Mononuclear cell (primary cell): Measurements from ENCODE around the gene ARMS2. TPM values are rescaled to one million over a fixed set of nuclear protein-coding genes. Genes with fewer than 3 reads are reported as not detected.

ENCODE experiments used
- H3K27me3 ChIP-seq: 2 replicates; pipeline ENCODE4 v1.6.0; 2011; ENCODE audit warnings: low read length, control low read depth; ENCODE audit not compliant: insufficient read depth
- H3K4me1 ChIP-seq: 2 replicates; pipeline ENCODE4 v1.5.1; 2011; ENCODE audit warnings: mild to moderate bottlenecking, low read length, control low read depth; ENCODE audit not compliant: insufficient read depth
- H3K4me3 ChIP-seq: 2 replicates; pipeline ENCODE4 v1.5.1; 2011; ENCODE audit warnings: mild to moderate bottlenecking, low read length, moderate library complexity
- H3K9me3 ChIP-seq: 2 replicates; pipeline ENCODE4 v1.5.1; 2011; ENCODE audit warnings: low read depth, mild to moderate bottlenecking, control low read depth, low read length
- total RNA-seq: library from RNA; depleted of rRNA; stranded (reverse); fragments of >200 nt; gene quantifications from one replicate; pipeline ENCODE4 v1.2.3, GENCODE V29; 2012

ARMS2 gene
- total RNA-seq, 1 donor: not detected

DNA sequence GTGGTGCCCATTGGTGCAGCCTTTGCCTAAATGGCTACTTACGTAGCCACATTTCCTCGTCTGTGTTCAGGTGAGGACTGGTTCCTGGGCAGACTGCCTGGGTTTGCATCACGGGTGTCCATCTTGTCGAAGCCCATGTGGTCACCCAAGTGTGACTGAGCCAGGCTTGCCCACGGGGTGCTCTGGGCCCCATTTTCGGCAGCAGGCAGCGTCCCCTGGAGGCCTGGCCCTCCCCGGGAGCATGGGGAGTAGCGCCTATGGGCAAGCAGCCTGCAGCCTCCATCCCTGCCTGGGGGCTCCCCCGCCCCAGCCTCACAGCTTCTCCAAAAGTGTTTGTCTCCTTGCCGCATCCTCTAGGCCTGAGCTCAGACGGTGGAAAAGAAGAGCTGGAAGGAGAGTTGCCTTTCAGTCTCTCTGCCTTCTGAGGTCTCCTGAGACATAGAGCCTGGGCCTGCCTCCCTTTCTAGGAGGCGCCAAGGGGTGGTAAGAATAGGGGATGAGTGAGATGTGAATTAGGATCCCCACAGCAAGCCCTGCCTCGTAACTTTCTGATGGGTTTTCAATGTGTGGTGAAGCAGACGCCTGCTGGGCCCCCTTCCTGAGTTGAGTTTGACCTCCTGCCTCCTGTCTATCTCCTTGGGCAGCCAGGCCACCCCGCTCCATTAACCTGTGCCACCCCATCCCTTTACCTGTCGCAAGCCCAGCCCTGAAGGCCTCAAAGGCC is 49.6 kb downstream of the ARMS2 start:
- Histone ChIP-seq H3K4me3 (no peak overlapping the region), H3K4me1 (no peaks in the 10 kb centered on the region), H3K9me3 (no peaks in the 10 kb centered on the region), H3K27me3 (no peaks in the 10 kb centered on the region)

DNA sequence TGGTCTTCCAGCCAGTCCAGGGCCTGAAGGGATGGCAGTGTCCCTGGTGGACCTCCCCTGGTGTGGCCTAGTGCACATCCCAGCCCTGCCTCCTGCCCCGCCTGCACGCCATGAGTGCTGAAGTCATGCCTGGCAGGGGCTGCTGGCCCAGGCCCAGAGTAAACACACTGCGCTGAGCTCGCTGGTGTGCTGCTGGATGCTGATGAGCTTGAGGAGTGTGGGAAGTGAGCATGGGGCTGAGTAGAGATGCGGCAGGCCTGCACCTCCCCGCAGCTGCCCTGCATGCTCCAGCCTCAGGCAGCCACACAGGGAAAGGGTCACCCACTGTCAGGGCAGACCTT is 50.1 kb downstream of the ARMS2 start:
- Histone ChIP-seq H3K4me1 (no peaks in the 10 kb centered on the region), H3K4me3 (no peak overlapping the region), H3K9me3 (no peaks in the 10 kb centered on the region), H3K27me3 (no peaks in the 10 kb centered on the region)

DNA sequence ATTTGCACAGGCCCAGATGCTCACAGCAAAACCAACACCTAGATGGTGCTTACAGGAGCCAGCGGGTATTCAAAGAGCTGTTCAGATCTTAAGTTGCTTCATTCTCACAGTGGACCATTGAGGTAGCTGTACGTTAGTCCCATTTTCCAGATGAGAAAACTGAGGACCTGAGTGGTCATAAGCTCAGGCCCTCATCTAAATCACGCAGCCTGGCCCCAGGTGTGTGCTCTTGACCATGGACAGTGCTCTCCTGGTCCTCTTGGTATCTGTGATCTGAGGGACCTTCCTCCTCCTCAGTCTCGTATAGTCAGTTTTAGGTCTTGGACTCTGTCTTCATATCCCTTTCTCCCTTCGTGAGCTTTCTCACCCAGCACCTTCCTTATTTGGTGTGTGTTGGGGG is 50.6 kb downstream of the ARMS2 start:
- H3K4me1 ChIP-seq: no peaks in the 10 kb centered on the region
- no peaks in the 10 kb centered on the region for H3K9me3 ChIP-seq
- no peaks in the 10 kb centered on the region for H3K27me3 ChIP-seq
- H3K4me3 ChIP-seq: no peak overlapping the region

DNA sequence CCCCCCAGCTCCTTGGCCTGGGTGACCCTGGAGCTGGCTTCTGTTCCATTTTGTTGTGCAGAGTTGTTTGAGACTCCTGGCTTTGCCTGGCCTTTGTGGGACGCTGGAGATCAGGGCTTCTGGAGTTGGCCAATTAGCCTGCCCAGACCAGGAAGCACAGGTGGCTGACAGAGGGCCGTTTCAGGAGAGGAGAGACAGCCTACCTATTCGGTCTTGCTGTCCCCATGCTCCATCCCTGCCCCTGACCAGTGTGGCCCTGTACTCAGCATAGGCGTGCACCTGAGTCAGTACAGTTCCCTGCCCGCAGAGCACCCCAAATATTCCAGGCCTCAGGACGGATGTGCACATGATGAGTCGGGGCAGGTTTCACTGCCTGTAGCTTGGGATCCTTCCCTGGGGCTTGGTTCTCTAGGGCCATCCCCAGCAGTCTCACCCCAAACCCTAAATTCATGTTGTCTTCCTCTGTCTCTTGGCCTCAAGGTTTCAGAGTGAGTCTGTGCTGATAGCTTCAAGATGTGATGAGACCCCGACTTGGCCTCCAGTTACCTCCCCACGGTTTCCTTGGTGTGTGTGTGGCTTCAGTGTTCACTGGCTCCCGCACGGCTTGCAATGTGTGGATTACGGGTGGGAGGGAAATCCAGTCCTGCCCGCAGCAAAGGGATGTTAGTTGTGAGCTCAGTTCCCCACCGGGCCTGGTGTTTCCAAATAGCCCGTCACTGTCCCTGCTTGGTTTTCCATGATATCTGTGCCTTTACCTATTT is 51.6 kb downstream of the ARMS2 start:
- no peak overlapping the region for H3K4me3 ChIP-seq
- no peaks in the 10 kb centered on the region for H3K27me3 ChIP-seq
- no peaks in the 10 kb centered on the region for H3K9me3 ChIP-seq
- no peaks in the 10 kb centered on the region for H3K4me1 ChIP-seq

Other genes with a start within 250 kb of the ARMS2 start
- gene BTBD16, start 183.4 kb upstream of the ARMS2 start, total RNA-seq: not detected
- gene PLEKHA1, start 79.9 kb upstream of the ARMS2 start, total RNA-seq: 45.4 TPM
- gene HTRA1, start 6.9 kb downstream of the ARMS2 start, total RNA-seq: 2.2 TPM
- gene DMBT1, start 106.1 kb downstream of the ARMS2 start, total RNA-seq: not detected
- not detected for gene C10orf120, start 245.2 kb downstream of the ARMS2 start, total RNA-seq